HG03103 (cell line): Measurements from ENCODE around the gene YTHDF2.
"Not testable (repeated sequence)": the region's sequence is repeated elsewhere in the genome, so short reads cannot be mapped to it uniquely, and the experiment has no call there.

Experiments used
- ATAC-seq: cut with Tn5 transposase; IDR thresholded peaks from one replicate; pipeline ENCODE4 v1.9.1; 2021; ENCODE audit warnings: low read depth; ENCODE audit not compliant: unreplicated experiment

The YTHDF2 gene

GRCh38 chr1:28758420-28758819, 21.7 kb downstream of the YTHDF2 start:
- no peak for ATAC-seq

- no peak for ATAC-seq
Measured at GRCh38 chr1:28759257-28759656, 22.5 kb downstream of the YTHDF2 start.

- no peak for ATAC-seq
Measured at GRCh38 chr1:28761189-28761588, 24.4 kb downstream of the YTHDF2 start.

GRCh38 chr1:28766532-28767183, 29.9 kb downstream of the YTHDF2 start:
- ATAC-seq, result no peak

GRCh38 chr1:28770601-28771165, 33.9 kb downstream of the YTHDF2 start:
- ATAC-seq, result no peak

GRCh38 chr1:28771921-28772320, 35.2 kb downstream of the YTHDF2 start:
- not testable (repeated sequence) for ATAC-seq

- no peak for ATAC-seq
Measured at GRCh38 chr1:28773105-28773504, 36.4 kb downstream of the YTHDF2 start.

- ATAC-seq, result peak; percentile 70
Measured at GRCh38 chr1:28775121-28775942, 38.6 kb downstream of the YTHDF2 start.

- ATAC-seq, result no peak
Measured at GRCh38 chr1:28776341-28776740, 39.6 kb downstream of the YTHDF2 start.

GRCh38 chr1:28778021-28778420, 41.3 kb downstream of the YTHDF2 start:
- no peak for ATAC-seq

GRCh38 chr1:28779751-28780408, 43.1 kb downstream of the YTHDF2 start:
- ATAC-seq, result no peak

- ATAC-seq, result no peak
Measured at GRCh38 chr1:28781305-28781704, 44.6 kb downstream of the YTHDF2 start.

GRCh38 chr1:28782011-28782410, 45.3 kb downstream of the YTHDF2 start:
- ATAC-seq, result no peak

- no peak for ATAC-seq
Measured at GRCh38 chr1:28783363-28783762, 46.6 kb downstream of the YTHDF2 start.

- no peak for ATAC-seq
Measured at GRCh38 chr1:28789412-28789811, 52.7 kb downstream of the YTHDF2 start.

GRCh38 chr1:28789816-28790215, 53.1 kb downstream of the YTHDF2 start:
- no peak for ATAC-seq

GRCh38 chr1:28790377-28791035, 53.8 kb downstream of the YTHDF2 start:
- no peak for ATAC-seq

GRCh38 chr1:28791929-28792328, 55.2 kb downstream of the YTHDF2 start:
- not testable (repeated sequence) for ATAC-seq

GRCh38 chr1:28792644-28793121, 55.9 kb downstream of the YTHDF2 start:
- ATAC-seq, result no peak

- ATAC-seq, result not testable (repeated sequence)
Measured at GRCh38 chr1:28794582-28794981, 57.8 kb downstream of the YTHDF2 start.
